GM23338 (cell line): ENCODE data around the gene SLC13A5. TPM values are rescaled to one million over a fixed set of nuclear protein-coding genes. Genes with fewer than 3 reads are reported as not detected.

ENCODE experiments used
- ATAC-seq: fragments of 200-7000 bp; cut with Tn5 transposase; 3 replicates; pipeline ENCODE4 v1.9.1; 2020
- DNase-seq: peaks from one replicate; pipeline ENCODE4 v3.0.0-alpha.2; 2015; ENCODE audit warnings: low spot score
- H2AFZ ChIP-seq: fragments of 200-600 bp; sonication (generic); 2 replicates; pipeline ENCODE4 v1.8.0; 2016; ENCODE audit warnings: antibody characterized with exemption, mild to moderate bottlenecking, moderate library complexity
- H3F3A ChIP-seq: fragments of 200-600 bp; sonication (generic); replicated peaks from 2 replicates; pipeline ENCODE4 v1.8.0; 2017; ENCODE audit warnings: antibody characterized with exemption, mixed run types, low read depth
- H3K27ac ChIP-seq: fragments of 200-600 bp; sonication (generic); 2 replicates; pipeline ENCODE4 v1.6.1; 2016; ENCODE audit warnings: low read depth
- H3K27me3 ChIP-seq: fragments of 200-600 bp; sonication (generic); 2 replicates; pipeline ENCODE4 v1.8.0; 2016; ENCODE audit warnings: mild to moderate bottlenecking, mixed run types, moderate library complexity; ENCODE audit not compliant: insufficient read depth
- H3K36me3 ChIP-seq: fragments of 200-600 bp; sonication (generic); 2 replicates; pipeline ENCODE4 v1.8.0; 2016; ENCODE audit warnings: mild to moderate bottlenecking; ENCODE audit not compliant: insufficient read depth
- H3K4me1 ChIP-seq: fragments of 200-600 bp; sonication (generic); 2 replicates; pipeline ENCODE4 v1.8.0; 2016; ENCODE audit warnings: mild to moderate bottlenecking, moderate library complexity; ENCODE audit not compliant: insufficient read depth
- H3K4me2 ChIP-seq: fragments of 200-600 bp; sonication (generic); 2 replicates; pipeline ENCODE4 v1.7.1; 2017; ENCODE audit warnings: mixed run types
- H3K4me3 ChIP-seq: fragments of 200-600 bp; sonication (generic); 2 replicates; pipeline ENCODE4 v1.6.1; 2016; ENCODE audit warnings: mixed run types
- H3K79me2 ChIP-seq: fragments of 200-600 bp; sonication (generic); replicated peaks from 2 replicates; pipeline ENCODE4 v1.8.0; 2017; ENCODE audit warnings: mild to moderate bottlenecking; ENCODE audit not compliant: insufficient read depth
- H3K9me2 ChIP-seq: fragments of 200-600 bp; sonication (generic); 2 replicates; pipeline ENCODE4 v1.8.0; 2017; ENCODE audit not compliant: insufficient read depth
- H4K20me1 ChIP-seq: fragments of 200-600 bp; sonication (generic); replicated peaks from 2 replicates; pipeline ENCODE4 v1.8.0; 2017; ENCODE audit warnings: mild to moderate bottlenecking; ENCODE audit not compliant: insufficient read depth
- H3K27ac Mint-ChIP-seq: 2 replicates; pipeline ENCODE4 v1.8.0; 2020; ENCODE audit warnings: inconsistent platforms, mild to moderate bottlenecking, moderate library complexity, mixed read lengths
- H3K27me3 Mint-ChIP-seq: 3 replicates; pipeline ENCODE4 v1.8.0; 2022; ENCODE audit warnings: low read depth, mild to moderate bottlenecking, moderate library complexity, mixed read lengths, inconsistent platforms; ENCODE audit not compliant: insufficient read depth, poor library complexity
- H3K36me3 Mint-ChIP-seq: 3 replicates; pipeline ENCODE4 v1.8.0; 2021; ENCODE audit warnings: low read depth, mild to moderate bottlenecking, inconsistent platforms, moderate library complexity, mixed read lengths
- H3K4me1 Mint-ChIP-seq: 3 replicates; pipeline ENCODE4 v1.8.0; 2020; ENCODE audit warnings: mild to moderate bottlenecking, inconsistent platforms, mixed read lengths
- H3K4me3 Mint-ChIP-seq: 3 replicates; pipeline ENCODE4 v1.8.0; 2021; ENCODE audit warnings: moderate library complexity, mild to moderate bottlenecking, inconsistent platforms, mixed read lengths
- H3K9me3 Mint-ChIP-seq: 3 replicates; pipeline ENCODE4 v1.8.0; 2020; ENCODE audit warnings: moderate library complexity, mild to moderate bottlenecking, inconsistent platforms, mixed read lengths
- ETS1 ChIP-seq: IDR thresholded peaks from 2 replicates; pipeline ENCODE4 v1.6.1; 2016; ENCODE audit warnings: antibody characterized with exemption
- EZH2 ChIP-seq: fragments of 200-600 bp; sonication (generic); IDR thresholded peaks from one replicate; pipeline ENCODE4 v1.8.0; 2017; ENCODE audit warnings: antibody characterized with exemption, mild to moderate bottlenecking, low read depth; ENCODE audit not compliant: unreplicated experiment
- EZH2phosphoT487 ChIP-seq: fragments of 200-600 bp; sonication (generic); IDR thresholded peaks from one replicate; pipeline ENCODE4 v1.8.1; 2018; ENCODE audit warnings: antibody characterized with exemption; ENCODE audit not compliant: unreplicated experiment
- STAT1 ChIP-seq: IDR thresholded peaks from one replicate; pipeline ENCODE4 v1.6.1; 2016; ENCODE audit warnings: antibody characterized with exemption; ENCODE audit not compliant: unreplicated experiment
- ZNF114 ChIP-seq: fragments of 250-450 bp; sonication (Bioruptor Pico); IDR thresholded peaks from 2 replicates; pipeline ENCODE4 v1.5.0; 2020; ENCODE audit warnings: mild to moderate bottlenecking, moderate library complexity
- ZNF462 ChIP-seq: fragments of 250-450 bp; sonication (Bioruptor Pico); IDR thresholded peaks from 2 replicates; pipeline ENCODE4 v1.5.0; 2020; ENCODE audit warnings: mild to moderate bottlenecking, moderate library complexity
- polyA plus RNA-seq: library from polyadenylated mRNA; unstranded; fragments of >200 nt; fragmentation: Nextera tagmentation; extraction: Ambion mirVana; gene quantifications from 2 replicates; pipeline ENCODE4 v1.2.1, GENCODE V29; 2016
- total RNA-seq: library from RNA; depleted of rRNA; stranded (reverse); fragments of >200 nt; shearing (Covaris generic); gene quantifications from 2 replicates; pipeline ENCODE4 v1.2.3, GENCODE V29; 2014

The SLC13A5 gene
- total and polyA plus RNA-seq, 2 experiments from 2014 or later, result 1.2 to 2.3 TPM

GRCh38 chr17:6708357-6708961, 4.7 kb downstream of the SLC13A5 start:
- peaks cover 12% of the 10 kb centered on the region for H3K4me1 Mint-ChIP-seq
- ATAC-seq, result no peak
- Histone ChIP-seq H3K4me2 (no peak overlapping the region), H3K27ac (no peak overlapping the region), H3K27me3 (peaks cover 18% of the 10 kb centered on the region), H3K4me3 (no peak overlapping the region), H3K4me1 (peaks cover 12% of the 10 kb centered on the region; the same call in 1 of the 2 replicates), H3K36me3 (no peaks in the 10 kb centered on the region), H3K79me2 (no peaks in the 10 kb centered on the region), H2AFZ (no peak overlapping the region), H3K9me2 (no peaks in the 10 kb centered on the region), H3F3A (peaks cover 5% of the 10 kb centered on the region), H4K20me1 (no peaks in the 10 kb centered on the region)
- DNase-seq, result no peak
- peaks cover 28% of the 10 kb centered on the region for H3K27me3 Mint-ChIP-seq
- TF ChIP-seq ETS1, result no peak
- no peak for TF ChIP-seq EZH2
- no peak for TF ChIP-seq EZH2phosphoT487
- no peak for TF ChIP-seq ZNF114 (CRISPR knock-in tag)
- TF ChIP-seq STAT1, result no peak
- no peak for TF ChIP-seq ZNF462 (CRISPR knock-in tag)
- no peak overlapping the region for H3K27ac Mint-ChIP-seq
- no peaks in the 10 kb centered on the region for H3K9me3 Mint-ChIP-seq
- no peaks in the 10 kb centered on the region; the same call in 2 of the 3 replicates for H3K36me3 Mint-ChIP-seq
- H3K4me3 Mint-ChIP-seq, result no peak overlapping the region
